Common myeloid progenitor, CD34-positive (primary cell): ENCODE data around the gene SMARCAL1.
A peak's percentile ranks its signal among the peaks of the same experiment; 100 is the strongest.
"Not testable (repeated sequence)": the region's sequence is repeated elsewhere in the genome, so short reads cannot be mapped to it uniquely, and the experiment has no call there.

ENCODE experiments used
- CTCF ChIA-PET: fragments of 350-600 bp; sonication (Branson Sonifier 250); formaldehyde crosslinking; loops from one replicate; lab custom pipeline; 2021; ENCODE audit warnings: antibody characterized with exemption; lab: Charles Lee
- POLR2A ChIA-PET: fragments of 350-600 bp; sonication (Branson Sonifier 250); formaldehyde crosslinking; loops from one replicate; lab custom pipeline; 2021; ENCODE audit warnings: antibody characterized with exemption; lab: Charles Lee
- DNase-seq, 3 donors: peaks; one replicate each; pipeline versions ENCODE4 v3.0.0 to v3.0.0-alpha.2; 2013
- H3K27ac ChIP-seq, 2 experiments: 1 replicate in 1 of 2; 2 replicates in 1 of 2; pipeline ENCODE4 v1.7.0; 2013; ENCODE audit warnings: inconsistent platforms in 2 of 2, low read length in 2 of 2, mild to moderate bottlenecking in 2 of 2, low read depth in 1 of 2, moderate library complexity in 1 of 2; ENCODE audit not compliant: severe bottlenecking in 2 of 2, insufficient read depth in 1 of 2, poor library complexity in 1 of 2
- H3K27me3 ChIP-seq, 5 experiments: replicated peaks in 2 of 5; 1 replicate in 3 of 5; 2 replicates in 2 of 5; pipeline versions ENCODE4 v1.6.1 to v1.7.0; 2013; ENCODE audit warnings: low read length in 4 of 5, mild to moderate bottlenecking in 2 of 5, moderate library complexity in 2 of 5, inconsistent platforms in 1 of 5; ENCODE audit not compliant: insufficient read depth in 5 of 5, control insufficient read depth in 4 of 5
- H3K36me3 ChIP-seq, 4 experiments: 1 replicate in 2 of 4; 2 replicates in 2 of 4; pipeline versions ENCODE4 v1.6.1 to v1.7.0; 2013; ENCODE audit warnings: low read length in 3 of 4, control low read depth in 1 of 4, mild to moderate bottlenecking in 1 of 4; ENCODE audit not compliant: control insufficient read depth in 4 of 4, insufficient read depth in 4 of 4
- H3K4me1 ChIP-seq, 4 experiments: 1 replicate in 3 of 4; 2 replicates in 1 of 4; pipeline versions ENCODE4 v1.6.1 to v1.7.1; 2013; ENCODE audit warnings: low read length in 3 of 4, mild to moderate bottlenecking in 3 of 4, control low read depth in 1 of 4, inconsistent platforms in 1 of 4, moderate library complexity in 1 of 4; ENCODE audit not compliant: control insufficient read depth in 4 of 4, insufficient read depth in 4 of 4; ENCODE audit errors: control extremely low read depth in 1 of 4
- H3K4me3 ChIP-seq, 7 experiments: 1 replicate in 4 of 7; 2 replicates in 3 of 7; pipeline versions ENCODE4 v1.5.1 to v1.7.0; 2013; ENCODE audit warnings: mild to moderate bottlenecking in 7 of 7, low read length in 6 of 7, moderate library complexity in 6 of 7, inconsistent platforms in 2 of 7, low read depth in 2 of 7, control low read depth in 1 of 7; ENCODE audit not compliant: insufficient read depth in 4 of 7, control insufficient read depth in 1 of 7; ENCODE audit errors: extremely low read depth in 1 of 7
- H3K9me3 ChIP-seq, 5 experiments: 1 replicate in 4 of 5; 2 replicates in 1 of 5; pipeline versions ENCODE4 v1.6.1 to v1.7.1; 2013; ENCODE audit warnings: low read length in 4 of 5, mild to moderate bottlenecking in 2 of 5, inconsistent platforms in 1 of 5, low read depth in 1 of 5, moderate library complexity in 1 of 5; ENCODE audit not compliant: control insufficient read depth in 4 of 5, insufficient read depth in 2 of 5; ENCODE audit errors: control extremely low read depth in 1 of 5
- WGBS: methylation state at CpG from one replicate; pipeline ENCODE4 v1.1.5; 2013; ENCODE audit not compliant: insufficient coverage; 5-methylcytosine and 5-hydroxymethylcytosine counted together

SMARCAL1 gene

DNA sequence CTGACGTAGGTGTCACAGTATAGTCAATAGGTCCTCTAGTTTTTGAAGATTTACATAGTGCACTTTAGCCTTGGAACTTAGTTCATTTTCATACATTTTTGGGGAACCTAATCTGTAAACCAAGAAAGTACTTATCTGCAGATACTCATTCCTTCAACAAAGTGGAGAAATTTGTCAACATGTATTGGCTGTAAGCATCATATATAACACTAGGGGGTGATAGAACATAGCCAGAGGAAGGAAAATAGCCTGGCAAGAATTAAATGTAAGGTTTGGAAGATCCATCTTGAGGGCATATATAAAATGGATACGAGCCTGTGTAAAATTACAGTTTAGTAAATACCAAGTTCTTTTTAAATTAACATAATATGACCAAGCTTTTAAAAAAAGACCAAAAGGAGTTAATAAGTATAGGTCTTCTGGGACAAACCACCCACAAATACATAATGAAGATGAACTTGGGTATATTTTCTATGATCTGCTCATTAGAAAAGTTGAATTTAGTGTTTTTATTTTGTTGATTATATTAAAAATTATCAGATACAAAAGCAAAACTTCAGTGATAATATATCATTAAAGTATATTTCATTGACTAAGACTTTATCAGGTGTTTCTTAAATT, 104.6 kb downstream of the SMARCAL1 start:
- no peaks in the 10 kb centered on the region for H3K9me3 ChIP-seq
- 100% methylated on average over 1 of the region's 2 CpGs for WGBS
- POLR2A ChIA-PET = interaction anchor here (0.9 kb wide), 1 partner anchor 18 kb away, joined by 3 read pairs; the partner anchor contains the start of gene RPL37A
- DNase-seq = peak; percentile 44 to 67 (median 64)
- H3K4me1 ChIP-seq = no peaks in the 10 kb centered on the region
- no peak overlapping the region for H3K27ac ChIP-seq
- no peak overlapping the region for H3K4me3 ChIP-seq
- H3K27me3 ChIP-seq = no peaks in the 10 kb centered on the region
- no peaks in the 10 kb centered on the region for H3K36me3 ChIP-seq
- CTCF ChIA-PET = interaction anchor here (0.6 to 15.8 kb wide), 18 partner anchors 8 to 407 kb away, joined by 3 to 433 read pairs (median 4); no protein-coding TSS in a partner anchor

DNA sequence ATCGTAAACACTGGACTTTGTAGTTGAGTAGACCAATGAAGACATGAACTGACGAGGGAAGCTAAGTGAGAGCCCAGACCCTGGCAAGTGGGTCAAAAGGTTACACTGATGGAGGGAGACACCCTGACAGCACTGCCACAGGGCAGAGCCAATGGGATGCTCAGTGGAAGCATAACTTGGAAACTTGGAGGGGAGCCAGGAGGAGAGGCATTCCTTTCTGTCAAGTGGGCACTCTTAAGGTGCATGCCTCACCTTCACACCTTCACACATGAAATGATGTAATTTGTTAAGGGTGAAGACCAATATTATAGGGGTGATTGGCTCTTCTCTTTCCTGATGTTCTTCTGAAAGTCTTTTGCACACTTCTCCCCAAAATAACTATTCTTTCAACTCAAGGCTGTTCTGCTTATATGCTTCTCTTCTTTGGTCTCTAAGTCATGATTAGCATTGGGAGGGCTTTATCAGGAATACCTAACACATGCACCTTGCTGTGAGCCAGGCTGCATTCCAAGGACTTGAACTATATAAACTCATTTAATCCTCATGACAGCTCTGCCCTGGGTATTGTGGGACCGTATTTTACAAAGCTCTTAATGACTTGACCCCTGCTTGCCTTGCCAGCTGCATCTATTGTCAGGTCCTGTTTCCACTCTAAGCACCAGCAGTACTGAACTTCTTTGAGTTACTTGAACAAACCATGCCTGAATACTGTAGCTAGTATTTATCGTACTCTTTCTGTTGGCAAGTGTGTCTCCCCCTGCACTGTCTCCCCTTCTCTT, 105.4 kb downstream of the SMARCAL1 start:
- no peaks in the 10 kb centered on the region for H3K9me3 ChIP-seq
- POLR2A ChIA-PET = no interaction called here
- DNase-seq = no peak
- no peak overlapping the region for H3K4me3 ChIP-seq
- no peaks in the 10 kb centered on the region for H3K27me3 ChIP-seq
- H3K27ac ChIP-seq = no peak overlapping the region
- CTCF ChIA-PET = interaction anchor here (0.7 to 15.8 kb wide), 18 partner anchors 9 to 408 kb away, joined by 3 to 433 read pairs (median 4); no protein-coding TSS in a partner anchor
- H3K4me1 ChIP-seq = no peaks in the 10 kb centered on the region
- no peaks in the 10 kb centered on the region for H3K36me3 ChIP-seq
- WGBS = 100% methylated on average over 3 of the region's 4 CpGs

DNA sequence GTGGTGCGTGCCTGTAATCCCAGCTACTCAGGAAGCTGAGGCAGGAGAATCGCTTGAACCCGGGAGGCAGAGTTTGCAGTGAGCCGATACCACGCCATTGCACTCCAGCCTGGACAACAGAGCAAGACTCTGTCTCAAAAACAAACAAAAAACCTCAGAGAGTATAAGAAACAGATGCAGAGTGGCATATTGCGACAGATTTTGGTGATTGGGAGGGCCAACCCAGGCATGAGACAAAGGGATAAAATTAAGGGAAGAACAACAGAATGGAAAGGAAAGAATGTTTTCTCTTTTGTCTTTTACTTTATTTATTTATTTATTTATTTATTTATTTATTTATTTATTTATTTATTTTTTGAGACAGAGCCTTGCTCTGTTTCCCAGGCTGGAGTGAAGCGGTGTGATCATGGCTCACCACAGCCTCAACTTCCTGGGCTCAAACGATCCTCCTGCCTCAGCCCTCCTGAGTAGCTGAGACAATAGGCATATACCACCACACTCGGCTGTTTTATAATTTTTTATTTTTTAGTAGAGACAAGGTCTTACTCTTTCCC, 106.4 kb downstream of the SMARCAL1 start:
- not testable (repeated sequence) for H3K36me3 ChIP-seq, H3K4me1 ChIP-seq, H3K27me3 ChIP-seq, DNase-seq, H3K9me3 ChIP-seq, H3K4me3 ChIP-seq, H3K27ac ChIP-seq
- ChIA-PET POLR2A (interaction anchor here (0.8 kb wide), 1 partner anchor 147 kb away, joined by 3 read pairs; no protein-coding TSS in a partner anchor), CTCF (interaction anchor here (0.6 to 15.8 kb wide), 21 partner anchors 8 to 1214 kb away, joined by 3 to 433 read pairs (median 4); no protein-coding TSS in a partner anchor)
- WGBS = 93% methylated on average over 5 of the region's 9 CpGs

DNA sequence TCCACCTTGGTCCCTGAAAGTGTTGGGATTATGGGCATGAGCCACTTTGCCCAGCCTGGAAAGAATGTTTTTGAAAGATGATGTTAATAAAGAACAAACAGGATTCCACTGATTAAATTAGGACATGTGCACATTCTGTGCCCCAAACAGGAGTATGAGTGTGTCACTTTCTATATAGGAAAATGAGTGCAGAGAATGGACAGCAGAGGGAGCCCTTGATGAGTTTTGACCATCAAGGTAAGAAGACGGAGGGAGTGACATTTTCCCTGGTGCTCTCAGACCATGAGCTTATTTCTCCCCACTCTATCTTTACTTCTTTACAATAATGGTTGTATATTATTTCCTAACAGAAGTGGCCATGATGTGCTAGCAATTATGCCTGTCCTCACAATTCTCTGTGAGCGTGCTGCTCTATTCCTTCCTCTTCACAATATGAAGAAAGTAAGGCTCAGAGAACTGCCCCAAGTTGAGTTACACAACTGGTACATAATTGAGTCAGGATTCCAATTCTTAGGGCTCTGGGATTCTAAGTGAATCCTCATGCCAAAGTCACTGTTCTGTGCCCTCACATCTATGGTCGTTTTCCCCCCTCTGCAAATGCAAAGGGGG, 107.0 kb downstream of the SMARCAL1 start:
- Histone ChIP-seq H3K4me1 (no peaks in the 10 kb centered on the region), H3K4me3 (no peak overlapping the region), H3K36me3 (no peaks in the 10 kb centered on the region), H3K27me3 (no peaks in the 10 kb centered on the region), H3K9me3 (peaks cover 0 to 3% (median 0%) of the 10 kb centered on the region in 5 experiments), H3K27ac (no peak overlapping the region)
- ChIA-PET CTCF (interaction anchor here (0.6 to 15.8 kb wide), 22 partner anchors 9 to 1214 kb away, joined by 3 to 433 read pairs (median 4); no protein-coding TSS in a partner anchor), POLR2A (interaction anchor here (0.8 kb wide), 1 partner anchor 146 kb away, joined by 3 read pairs; no protein-coding TSS in a partner anchor)
- 100% methylated on average over 1 of the region's 3 CpGs for WGBS
- peak; percentile 74 to 88 (median 80) for DNase-seq

DNA sequence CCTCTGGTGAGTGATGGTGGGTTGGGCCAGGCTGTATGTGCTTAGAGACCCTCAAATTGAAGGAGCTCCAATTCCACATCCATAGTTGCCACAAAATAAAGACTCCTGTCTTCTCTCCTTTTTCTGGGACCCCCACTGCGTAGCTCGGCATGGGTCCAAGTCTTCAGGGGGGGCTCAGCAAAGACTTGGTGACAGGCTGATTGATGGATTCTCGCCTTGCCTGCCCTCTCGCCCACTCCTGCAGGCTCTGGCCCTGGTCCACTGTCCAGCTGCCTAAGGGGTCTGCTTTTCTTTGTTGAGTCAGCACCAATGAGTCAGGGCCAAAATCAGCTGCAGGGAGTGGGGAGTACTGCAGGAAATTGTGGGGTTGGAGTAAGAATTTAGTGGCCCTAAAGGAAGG, 107.8 kb downstream of the SMARCAL1 start:
- POLR2A ChIA-PET = no interaction called here

DNA sequence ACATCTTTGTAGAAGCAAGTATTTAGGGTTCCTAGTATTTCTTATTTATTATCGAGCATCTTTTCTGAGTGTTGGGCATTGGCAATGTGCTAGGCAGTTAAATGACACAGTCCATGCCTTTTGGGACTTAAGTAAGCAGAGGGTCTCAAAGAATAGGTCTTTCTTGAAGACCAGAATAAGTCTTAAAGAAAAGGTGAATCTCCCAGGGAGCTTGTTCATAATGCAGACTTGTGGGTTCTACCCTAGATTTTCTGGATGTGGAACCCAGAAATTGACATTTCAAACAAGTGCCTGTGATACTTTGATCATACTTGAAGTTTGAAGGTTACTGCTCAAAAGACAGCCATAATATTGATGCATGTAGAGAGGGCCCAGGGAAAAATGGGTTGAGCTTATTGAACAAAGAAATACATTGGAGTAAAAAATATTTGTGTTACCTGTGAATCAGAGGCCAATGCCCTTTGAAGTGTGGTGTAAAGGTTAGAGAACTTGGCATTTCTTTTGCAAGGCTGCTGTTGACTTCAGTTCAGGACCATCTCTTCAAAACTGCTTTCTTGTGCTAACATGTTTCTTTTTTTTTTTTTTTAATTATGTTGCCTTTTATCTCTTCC, 110.7 kb downstream of the SMARCAL1 start:
- Histone ChIP-seq H3K27ac (no peak overlapping the region), H3K4me1 (no peaks in the 10 kb centered on the region), H3K9me3 (peaks cover 0 to 7% (median 0%) of the 10 kb centered on the region in 5 experiments), H3K27me3 (no peaks in the 10 kb centered on the region), H3K36me3 (no peaks in the 10 kb centered on the region), H3K4me3 (no peak overlapping the region)
- WGBS = 100% methylated on average over 1 of the region's 1 CpG
- ChIA-PET POLR2A (no interaction called here), CTCF (interaction anchor here (1.0 to 15.8 kb wide), 5 partner anchors 10 to 143 kb away, joined by 3 to 433 read pairs (median 3); no protein-coding TSS in a partner anchor)
- DNase-seq = no peak

More for the DNA sequence above, 107.8 kb downstream of the SMARCAL1 start:
- Histone ChIP-seq H3K36me3 (no peaks in the 10 kb centered on the region), H3K4me3 (no peak overlapping the region), H3K27ac (no peak overlapping the region), H3K4me1 (no peaks in the 10 kb centered on the region), H3K27me3 (no peaks in the 10 kb centered on the region), H3K9me3 (peaks cover 0 to 7% (median 0%) of the 10 kb centered on the region in 5 experiments)
- no peak for DNase-seq
- WGBS = 93% methylated on average over 3 of the region's 4 CpGs
- CTCF ChIA-PET = interaction anchor here (0.7 to 15.8 kb wide), 19 partner anchors 10 to 1193 kb away, joined by 3 to 433 read pairs (median 5); no protein-coding TSS in a partner anchor
